Prostate gland (tissue), 2 donors: ENCODE data around the gene SMIM36. TPM values are rescaled to one million over a fixed set of nuclear protein-coding genes. Genes with fewer than 3 reads are reported as not detected.
"Not testable (repeated sequence)": the region's sequence is repeated elsewhere in the genome, so short reads cannot be mapped to it uniquely, and the experiment has no call there.

Experiments used
- DNase-seq: peaks from one replicate; pipeline ENCODE4 v3.0.0-alpha.2; 2019; ENCODE audit warnings: low spot score
- H3K27ac ChIP-seq, 2 donors: fragments of 200-600 bp; sonication (generic); 2 replicates each; pipeline ENCODE4 v1.5.1; 2017 to 2019
- H3K27me3 ChIP-seq: fragments of 200-600 bp; sonication (generic); replicated peaks from 2 replicates; pipeline ENCODE4 v1.5.1; 2019; ENCODE audit not compliant: insufficient read depth
- H3K36me3 ChIP-seq, 2 donors: fragments of 200-600 bp; sonication (generic); 1 replicate in 1 of 2; 2 replicates in 1 of 2; pipeline versions ENCODE4 v1.5.1 to v1.8.1; 2017 to 2019
- H3K4me1 ChIP-seq: fragments of 200-600 bp; sonication (generic); replicated peaks from 2 replicates; pipeline ENCODE4 v1.5.1; 2019
- H3K4me3 ChIP-seq, 2 donors: fragments of 200-600 bp; sonication (generic); 2 replicates each; pipeline ENCODE4 v1.5.1; 2017 to 2019
- H3K9me3 ChIP-seq: fragments of 200-600 bp; sonication (generic); 2 replicates; pipeline ENCODE4 v1.5.1; 2017
- POLR2A ChIP-seq: fragments of 450-650 bp; IDR thresholded peaks from one replicate; pipeline ENCODE4 v1.6.1; 2016; ENCODE audit warnings: antibody characterized with exemption, mild to moderate bottlenecking
- POLR2AphosphoS5 ChIP-seq: sonication (generic); formaldehyde crosslinking; IDR thresholded peaks from one replicate; pipeline ENCODE4 v1.6.1; 2017; ENCODE audit warnings: antibody characterized with exemption
- WGBS: methylation state at CpG from one replicate; pipeline ENCODE4 v1.1.5; 2018; 5-methylcytosine and 5-hydroxymethylcytosine counted together
- intact Hi-C: fragments of 100-400 bp; cut with DNase I; formaldehyde crosslinking; loops from one replicate; pipeline ENCODE4 v1.14.2; 2022
- total RNA-seq, 2 donors: library from RNA; depleted of rRNA; stranded (reverse); fragments of >200 nt; gene quantifications; one replicate each; pipeline ENCODE4 v1.1.0, GENCODE V29; 2016
- TF ChIP-seq, protein P1 (sequence below), 4 experiments: fragments of 200-600 bp in 2 of 4; fragments of 450-650 bp in 2 of 4; sonication (generic) in 2 of 4; IDR thresholded peaks; 1 replicate in 3 of 4; 2 replicates in 1 of 4; pipeline ENCODE4 v1.5.1; 2016 to 2019; ENCODE audit warnings: antibody characterized with exemption in 4 of 4, mild to moderate bottlenecking in 2 of 4, moderate library complexity in 2 of 4

Gene SMIM36
- total RNA-seq, 2 donors from 2014 or later, result not detected

DNA sequence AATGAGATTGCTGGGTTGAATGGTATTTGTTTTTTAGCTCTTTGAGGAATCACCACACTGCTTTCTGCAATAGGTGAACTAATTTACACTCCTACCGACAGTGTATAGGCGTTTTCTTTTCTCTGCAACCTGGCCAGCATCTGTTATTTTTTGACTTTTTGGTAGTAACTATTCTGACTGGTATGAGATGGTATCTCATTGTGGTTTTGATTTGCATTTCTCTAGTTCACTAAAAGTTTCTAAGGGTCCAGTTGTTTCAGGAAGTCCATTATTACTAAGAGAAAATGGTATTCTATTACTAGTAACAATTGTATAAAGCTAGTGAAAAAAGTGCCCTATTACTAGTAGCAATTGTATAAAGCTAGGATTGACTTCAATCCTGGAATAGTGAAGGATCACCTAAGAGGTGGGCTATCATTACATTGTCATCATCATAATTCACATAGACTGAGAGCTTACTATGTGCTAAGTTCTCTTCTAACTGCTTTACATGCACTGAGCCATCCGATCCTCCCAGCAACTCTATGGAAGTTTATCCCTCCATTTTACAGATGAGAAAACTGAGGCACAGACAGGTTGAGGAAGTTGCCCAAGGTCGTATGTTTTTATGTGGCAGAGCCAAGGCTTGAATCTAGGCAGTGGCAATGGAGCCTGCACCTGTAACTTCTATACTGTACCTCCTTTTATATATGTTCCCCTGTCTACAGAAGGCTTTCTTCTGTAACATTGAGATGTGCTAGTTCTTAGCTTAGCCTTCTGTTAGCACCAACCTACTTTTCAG lies 13.4 kb upstream of the SMIM36 start:
- intact Hi-C loops, result loop anchor here (5.0 kb wide), 1 partner anchor 118 kb away; no protein-coding TSS in a partner anchor
- Histone ChIP-seq H3K9me3 (no peaks in the 10 kb centered on the region), H3K27ac (no peak overlapping the region), H3K4me1 (no peaks in the 10 kb centered on the region), H3K36me3 (no peaks in the 10 kb centered on the region), H3K4me3 (no peak overlapping the region), H3K27me3 (no peaks in the 10 kb centered on the region)
- no peak for DNase-seq
- TF ChIP-seq POLR2AphosphoS5 (no peak), POLR2A (no peak)
- TF ChIP-seq, protein P1, sequence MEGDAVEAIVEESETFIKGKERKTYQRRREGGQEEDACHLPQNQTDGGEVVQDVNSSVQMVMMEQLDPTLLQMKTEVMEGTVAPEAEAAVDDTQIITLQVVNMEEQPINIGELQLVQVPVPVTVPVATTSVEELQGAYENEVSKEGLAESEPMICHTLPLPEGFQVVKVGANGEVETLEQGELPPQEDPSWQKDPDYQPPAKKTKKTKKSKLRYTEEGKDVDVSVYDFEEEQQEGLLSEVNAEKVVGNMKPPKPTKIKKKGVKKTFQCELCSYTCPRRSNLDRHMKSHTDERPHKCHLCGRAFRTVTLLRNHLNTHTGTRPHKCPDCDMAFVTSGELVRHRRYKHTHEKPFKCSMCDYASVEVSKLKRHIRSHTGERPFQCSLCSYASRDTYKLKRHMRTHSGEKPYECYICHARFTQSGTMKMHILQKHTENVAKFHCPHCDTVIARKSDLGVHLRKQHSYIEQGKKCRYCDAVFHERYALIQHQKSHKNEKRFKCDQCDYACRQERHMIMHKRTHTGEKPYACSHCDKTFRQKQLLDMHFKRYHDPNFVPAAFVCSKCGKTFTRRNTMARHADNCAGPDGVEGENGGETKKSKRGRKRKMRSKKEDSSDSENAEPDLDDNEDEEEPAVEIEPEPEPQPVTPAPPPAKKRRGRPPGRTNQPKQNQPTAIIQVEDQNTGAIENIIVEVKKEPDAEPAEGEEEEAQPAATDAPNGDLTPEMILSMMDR (IDR thresholded peaks at IDR 0.05), result no peak
- WGBS, result 52% methylated on average over 4 of the region's 4 CpGs

GRCh38 chr17:55523032-55523431 lies 11.8 kb upstream of the SMIM36 start:
- H3K9me3 ChIP-seq, H3K27ac ChIP-seq, H3K4me3 ChIP-seq, H3K4me1 ChIP-seq, H3K27me3 ChIP-seq, DNase-seq, intact Hi-C loops, H3K36me3 ChIP-seq: not testable (repeated sequence)
- WGBS, result 97% methylated on average over 4 of the region's 4 CpGs

DNA sequence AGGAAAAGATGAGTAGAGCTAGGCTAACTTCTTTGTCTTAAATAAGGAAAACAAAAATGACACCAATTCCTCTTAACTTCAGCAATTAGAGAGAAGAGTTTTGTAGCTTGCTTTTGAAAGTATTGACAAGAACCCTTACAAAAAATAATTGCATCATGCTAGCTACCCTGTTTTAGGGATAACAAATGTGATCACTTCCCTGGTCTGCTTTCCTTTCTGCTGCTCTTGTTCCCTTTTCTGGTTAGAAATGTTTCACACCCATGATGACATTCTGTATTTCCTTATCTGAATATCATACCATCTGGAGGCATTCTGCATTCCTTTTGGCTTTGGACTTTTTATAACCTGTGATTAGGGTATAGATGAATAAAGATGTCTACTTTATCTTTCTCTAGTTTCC lies 9.9 kb upstream of the SMIM36 start:
- Histone ChIP-seq H3K36me3 (no peaks in the 10 kb centered on the region), H3K9me3 (no peaks in the 10 kb centered on the region), H3K27ac (no peak overlapping the region), H3K4me1 (no peaks in the 10 kb centered on the region), H3K4me3 (no peak overlapping the region), H3K27me3 (no peaks in the 10 kb centered on the region)
- no peak for DNase-seq
- intact Hi-C loops, result no loop called here
- TF ChIP-seq POLR2A (no peak), POLR2AphosphoS5 (no peak)
- TF ChIP-seq, protein P1 (IDR thresholded peaks at IDR 0.05), result no peak

GRCh38 chr17:55520402-55520801 lies 9.2 kb upstream of the SMIM36 start:
- no peak for DNase-seq
- H3K36me3 ChIP-seq, result no peaks in the 10 kb centered on the region
- 77% methylated on average over 5 of the region's 5 CpGs for WGBS
- H3K4me3 ChIP-seq, result no peak overlapping the region
- H3K27me3 ChIP-seq, result no peaks in the 10 kb centered on the region
- no peak overlapping the region for H3K27ac ChIP-seq
- intact Hi-C loops, result no loop called here
- H3K9me3 ChIP-seq, result no peaks in the 10 kb centered on the region
- no peaks in the 10 kb centered on the region for H3K4me1 ChIP-seq
- no peak for TF ChIP-seq POLR2AphosphoS5
- TF ChIP-seq, protein P1 (IDR thresholded peaks at IDR 0.05), result no peak

- H3K27me3 ChIP-seq, result no peaks in the 10 kb centered on the region
- no peaks in the 10 kb centered on the region for H3K9me3 ChIP-seq
- H3K4me3 ChIP-seq, result no peak overlapping the region
- TF ChIP-seq, protein P1 (IDR thresholded peaks at IDR 0.05), result no peak
- TF ChIP-seq POLR2AphosphoS5, result no peak
- TF ChIP-seq POLR2A, result no peak
- no peaks in the 10 kb centered on the region for H3K36me3 ChIP-seq
- intact Hi-C loops, result loop anchor here (10.0 kb wide), 3 partner anchors 164 to 284 kb away; no protein-coding TSS in a partner anchor
- no peak for DNase-seq
- 90% methylated on average over 5 of the region's 5 CpGs for WGBS
- no peak overlapping the region for H3K27ac ChIP-seq
- H3K4me1 ChIP-seq, result no peaks in the 10 kb centered on the region
Measured at GRCh38 chr17:55518510-55518909, 7.3 kb upstream of the SMIM36 start.
